MG63 (cell line): ENCODE measurements around the gene CDK9. TPM values are rescaled to one million over a fixed set of nuclear protein-coding genes. Genes with fewer than 3 reads are reported as not detected.

Experiments used
- DNase-seq: peaks from one replicate; pipeline ENCODE4 v3.0.0-alpha.2; 2020
- H3K27me3 ChIP-seq: fragments of 250-450 bp; sonication (Bioruptor Pico); 2 replicates; pipeline ENCODE4 v1.5.1; 2020; ENCODE audit warnings: mild to moderate bottlenecking, moderate library complexity
- H3K36me3 ChIP-seq: fragments of 250-450 bp; sonication (Bioruptor Pico); 2 replicates; pipeline ENCODE4 v1.5.1; 2020; ENCODE audit warnings: mild to moderate bottlenecking, moderate library complexity
- H3K4me3 ChIP-seq: fragments of 250-450 bp; sonication (Bioruptor Pico); 2 replicates; pipeline ENCODE4 v1.5.1; 2020; ENCODE audit warnings: mild to moderate bottlenecking, moderate library complexity
- H3K9me3 ChIP-seq: fragments of 250-450 bp; sonication (Bioruptor Pico); 2 replicates; pipeline ENCODE4 v1.5.1; 2020; ENCODE audit warnings: mild to moderate bottlenecking, moderate library complexity
- total RNA-seq: library from RNA; depleted of rRNA; stranded (reverse); fragments of >200 nt; shearing (Covaris generic); gene quantifications from 2 replicates; pipeline ENCODE4 v1.2.3, GENCODE V29; 2014; ENCODE audit warnings: low replicate concordance; rRNA removed

Gene CDK9
- 48.6 and 67.5 TPM in 2 replicates for total RNA-seq

DNA sequence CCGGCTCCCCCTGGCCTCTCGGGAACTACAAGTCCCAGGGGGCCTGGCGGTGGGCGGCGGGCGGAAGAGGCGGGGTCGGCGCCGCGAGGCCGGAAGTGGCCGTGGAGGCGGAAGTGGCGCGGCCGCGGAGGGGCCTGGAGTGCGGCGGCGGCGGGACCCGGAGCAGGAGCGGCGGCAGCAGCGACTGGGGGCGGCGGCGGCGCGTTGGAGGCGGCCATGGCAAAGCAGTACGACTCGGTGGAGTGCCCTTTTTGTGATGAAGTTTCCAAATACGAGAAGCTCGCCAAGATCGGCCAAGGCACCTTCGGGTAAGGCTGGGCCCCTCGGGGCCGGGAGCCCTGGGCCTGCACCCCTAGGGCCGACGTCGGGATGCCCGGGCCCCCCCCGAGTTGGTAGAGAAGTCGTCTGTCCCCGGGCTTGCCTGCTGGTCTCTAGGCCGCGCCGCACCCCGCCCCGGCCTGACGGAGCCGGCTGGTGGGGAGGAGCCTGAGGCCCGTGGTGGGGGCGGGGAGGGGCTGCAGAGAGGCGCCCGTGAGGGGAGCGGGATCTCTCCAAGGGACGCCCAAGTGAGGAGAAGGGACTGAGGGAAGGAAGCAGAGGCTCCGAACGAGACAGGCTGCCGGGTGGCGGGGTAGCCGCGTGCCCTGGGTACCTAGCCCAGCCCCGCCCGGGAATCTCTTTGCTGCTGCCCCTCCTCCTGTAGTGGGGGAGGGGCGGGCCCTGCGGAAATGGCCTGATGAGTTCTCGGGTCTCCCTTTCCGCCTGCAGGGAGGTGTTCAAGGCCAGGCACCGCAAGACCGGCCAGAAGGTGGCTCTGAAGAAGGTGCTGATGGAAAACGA is at the start of gene CDK9:
Gene CDK9, plus strand, starts transcription at position 102 of the 840 bp plus-strand sequence. Its CDS starts 115 bp downstream, at position 217.
- peak; percentile 91 for DNase-seq
- Histone ChIP-seq H3K4me3 (peak within 1 kb of the TSS; percentile 99), H3K27me3 (no peaks in the 10 kb centered on the region), H3K9me3 (no peaks in the 10 kb centered on the region), H3K36me3 (peaks cover 49% of the 10 kb centered on the region)

- no peak for DNase-seq
Observed at GRCh38 chr9:127738666-127739065, 47.2 kb upstream of the CDK9 start.

GRCh38 chr9:127739614-127740330 is 46.1 kb upstream of the CDK9 start:
- peak; percentile 43 for DNase-seq
- no peaks in the 10 kb centered on the region for H3K36me3 ChIP-seq

More at GRCh38 chr9:127738666-127739065, 47.2 kb upstream of the CDK9 start:
- Histone ChIP-seq H3K36me3 (no peaks in the 10 kb centered on the region), H3K27me3 (no peaks in the 10 kb centered on the region), H3K9me3 (no peaks in the 10 kb centered on the region), H3K4me3 (no peak overlapping the region)

GRCh38 chr9:127741831-127742434 is 43.9 kb upstream of the CDK9 start:
- Histone ChIP-seq H3K4me3 (no peak overlapping the region), H3K36me3 (no peaks in the 10 kb centered on the region), H3K9me3 (no peaks in the 10 kb centered on the region), H3K27me3 (no peaks in the 10 kb centered on the region)
- no peak for DNase-seq

More at GRCh38 chr9:127739614-127740330, 46.1 kb upstream of the CDK9 start:
- H3K27me3 ChIP-seq = no peaks in the 10 kb centered on the region
- no peak overlapping the region for H3K4me3 ChIP-seq
- H3K9me3 ChIP-seq = no peaks in the 10 kb centered on the region

- DNase-seq = no peak
- Histone ChIP-seq H3K27me3 (no peaks in the 10 kb centered on the region), H3K36me3 (no peaks in the 10 kb centered on the region), H3K9me3 (no peaks in the 10 kb centered on the region), H3K4me3 (no peak overlapping the region)
Observed at GRCh38 chr9:127742435-127743088, 43.3 kb upstream of the CDK9 start.

DNA sequence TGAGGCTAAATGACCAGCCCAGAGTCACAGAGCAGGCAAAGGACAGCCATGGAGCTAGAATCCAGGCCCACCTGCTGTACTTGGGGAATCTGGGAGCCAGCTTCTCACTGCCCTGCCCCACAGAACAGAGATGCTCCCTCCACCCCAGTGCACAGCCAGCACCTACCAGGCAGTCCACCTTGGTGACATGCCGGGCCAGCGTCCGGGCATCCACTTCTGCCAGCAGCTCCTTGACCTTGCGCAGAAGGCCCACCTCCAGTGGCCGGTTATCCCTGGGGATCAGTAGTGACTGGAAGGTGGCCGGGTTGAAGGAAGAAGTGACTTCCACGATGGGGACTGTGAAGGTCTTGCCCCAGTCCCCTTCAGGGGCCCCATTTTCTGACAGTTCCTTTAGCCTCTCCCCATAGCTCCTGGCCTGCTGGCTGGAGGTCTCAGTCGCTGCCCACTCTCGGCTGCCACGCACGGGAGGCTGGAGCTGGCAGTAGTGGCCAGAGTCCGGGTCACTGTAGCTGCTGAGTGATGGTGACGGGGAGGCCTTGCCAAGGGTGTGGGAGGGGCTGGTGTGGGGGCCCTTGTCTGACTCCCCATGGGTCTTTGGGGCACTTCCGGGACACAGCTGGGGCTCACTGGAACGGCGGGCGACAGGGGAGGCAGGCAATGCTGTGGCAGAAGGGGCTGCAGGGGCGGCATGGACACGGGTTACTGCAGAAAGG is 41.3 kb upstream of the CDK9 start:
- Histone ChIP-seq H3K9me3 (no peaks in the 10 kb centered on the region), H3K36me3 (no peaks in the 10 kb centered on the region), H3K4me3 (no peak overlapping the region), H3K27me3 (no peaks in the 10 kb centered on the region)
- DNase-seq = no peak

DNA sequence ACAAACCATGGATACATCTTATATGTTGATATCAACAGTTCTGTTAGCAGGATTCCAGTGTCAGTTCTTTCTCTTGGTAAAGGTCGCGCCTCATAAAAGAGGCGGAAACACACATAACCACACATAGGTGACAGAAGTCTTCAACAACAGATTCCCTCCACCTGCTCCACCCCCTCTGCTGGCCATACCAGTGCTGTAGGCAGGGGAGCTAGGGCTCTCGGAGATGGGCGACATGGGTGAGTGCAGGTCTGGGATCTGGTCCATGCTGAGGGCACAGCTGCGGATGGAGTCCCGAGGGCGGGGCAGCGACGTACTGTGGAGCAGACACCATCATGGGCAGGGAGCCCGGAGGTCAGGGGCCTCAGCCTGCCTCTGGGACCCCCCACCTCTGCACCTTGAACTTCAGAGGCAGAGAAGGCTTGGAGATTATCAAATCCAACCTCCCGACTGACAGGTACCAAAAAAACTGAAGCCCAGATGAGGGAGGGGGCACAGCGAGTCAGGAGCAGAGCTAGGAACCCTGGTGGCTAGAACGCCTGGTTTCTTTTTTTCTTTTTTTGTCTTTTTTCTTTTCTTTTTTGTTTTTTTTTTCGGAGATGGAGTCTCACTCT is 38.8 kb upstream of the CDK9 start:
- H3K27me3 ChIP-seq = no peaks in the 10 kb centered on the region; the same call in 1 of the 2 replicates

DNA sequence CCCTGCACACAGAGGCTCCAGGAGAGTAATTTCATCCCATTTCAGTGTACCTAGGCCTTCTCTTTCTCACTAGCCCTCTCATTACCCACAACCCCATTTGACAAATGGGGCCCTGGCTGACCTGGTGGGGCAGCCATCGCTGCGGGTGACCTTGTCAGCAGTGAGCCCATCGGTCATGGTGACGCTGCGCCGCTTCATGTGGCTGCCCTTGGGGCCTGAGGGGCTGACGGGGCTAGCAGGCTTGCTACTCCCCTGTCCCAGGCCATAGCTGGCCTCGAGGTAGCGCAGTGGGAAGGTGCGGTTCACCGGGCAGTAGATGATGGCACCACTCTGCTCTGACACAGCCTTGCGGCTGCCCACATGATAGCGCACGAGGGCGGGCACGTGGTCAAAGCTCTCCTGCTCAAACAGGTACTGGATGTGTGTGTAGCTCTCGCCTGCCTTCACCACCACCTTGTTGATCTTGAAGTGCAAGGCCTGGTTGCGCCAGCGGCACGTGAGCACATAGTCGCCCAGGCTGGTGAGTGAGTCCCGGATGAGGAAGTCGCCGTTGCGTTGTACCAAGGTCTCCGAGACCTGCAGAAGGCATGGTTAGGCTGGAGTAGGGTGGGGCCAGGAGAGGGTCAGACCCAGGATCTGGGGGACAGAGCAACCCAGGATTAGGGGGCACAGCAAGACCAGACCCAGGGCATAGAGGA is 36.6 kb upstream of the CDK9 start:
- Histone ChIP-seq H3K36me3 (no peaks in the 10 kb centered on the region), H3K9me3 (no peaks in the 10 kb centered on the region), H3K27me3 (peaks cover 6% of the 10 kb centered on the region), H3K4me3 (no peak overlapping the region)
- no peak for DNase-seq

More for the DNA sequence above, 38.8 kb upstream of the CDK9 start:
- Histone ChIP-seq H3K4me3 (no peak overlapping the region), H3K36me3 (no peaks in the 10 kb centered on the region), H3K9me3 (no peaks in the 10 kb centered on the region)
- no peak for DNase-seq

DNA sequence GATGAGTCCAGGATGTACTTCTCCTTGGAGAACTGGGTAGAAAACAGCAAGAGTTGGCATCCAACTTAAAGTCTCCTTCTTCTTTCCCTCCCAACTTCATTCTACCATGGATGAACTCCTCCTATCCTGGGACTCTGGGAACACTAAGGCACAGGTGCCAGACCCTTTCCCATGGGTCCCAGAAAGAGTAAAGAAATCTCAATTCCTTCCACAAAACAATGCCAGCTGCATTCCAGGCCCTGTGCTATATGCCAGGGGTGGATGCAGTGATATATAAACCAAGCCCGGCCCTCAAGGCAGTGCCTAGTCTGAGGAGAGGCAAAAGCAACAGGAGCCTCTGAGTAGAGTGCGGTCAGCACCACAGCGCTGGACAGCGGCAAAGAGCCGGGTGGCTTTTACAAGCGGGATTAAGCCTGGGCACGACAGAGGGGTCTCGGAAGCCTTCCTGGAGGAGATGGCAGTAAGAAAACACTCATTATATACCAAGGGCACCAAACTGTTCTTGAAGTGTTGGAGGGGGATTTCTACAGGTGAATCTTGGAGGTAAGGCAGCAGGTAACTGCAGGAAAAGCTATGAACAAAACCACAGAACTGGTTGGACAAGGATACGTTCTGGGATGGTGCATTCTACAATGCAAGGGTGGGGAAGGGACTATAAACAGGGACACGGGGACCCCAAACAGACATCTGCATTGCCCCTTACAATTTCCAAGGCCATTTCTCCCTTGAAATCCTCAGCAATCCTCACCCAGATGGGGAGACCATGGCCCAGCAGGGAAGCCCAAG is 34.4 kb upstream of the CDK9 start:
- no peak for DNase-seq
- H3K27me3 ChIP-seq = peaks cover 11% of the 10 kb centered on the region

GRCh38 chr9:127753148-127753547 is 32.7 kb upstream of the CDK9 start:
- peaks cover 11% of the 10 kb centered on the region for H3K27me3 ChIP-seq
- no peak for DNase-seq
- no peak overlapping the region for H3K4me3 ChIP-seq
- H3K36me3 ChIP-seq = no peaks in the 10 kb centered on the region
- H3K9me3 ChIP-seq = no peaks in the 10 kb centered on the region

More for the DNA sequence above, 34.4 kb upstream of the CDK9 start:
- H3K9me3 ChIP-seq = no peaks in the 10 kb centered on the region
- H3K4me3 ChIP-seq = no peak overlapping the region
- H3K36me3 ChIP-seq = no peaks in the 10 kb centered on the region

DNA sequence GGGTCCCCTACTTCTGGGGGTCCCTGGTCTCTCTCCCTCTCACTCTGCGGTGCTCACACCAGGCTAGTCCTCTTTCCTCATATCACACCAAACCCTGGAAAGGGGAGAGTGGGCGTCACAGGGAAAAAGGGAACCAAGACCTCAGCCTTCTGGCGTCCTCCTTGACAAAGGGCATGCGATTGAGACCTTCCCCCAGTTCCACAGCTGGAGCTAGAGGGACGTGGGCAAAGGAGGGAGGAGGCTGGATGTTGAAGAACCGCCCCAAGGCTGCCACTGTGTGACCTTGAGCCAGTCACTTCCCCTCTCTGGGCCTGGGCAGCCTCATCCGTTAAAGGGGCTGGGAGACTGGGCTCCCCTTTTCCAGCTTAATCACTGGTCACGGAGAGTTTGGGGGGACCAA is 32.2 kb upstream of the CDK9 start:
- Histone ChIP-seq H3K4me3 (no peak overlapping the region), H3K36me3 (no peaks in the 10 kb centered on the region), H3K27me3 (peaks cover 11% of the 10 kb centered on the region), H3K9me3 (no peaks in the 10 kb centered on the region)
- no peak for DNase-seq

GRCh38 chr9:127754099-127755060 is 31.5 kb upstream of the CDK9 start:
- H3K9me3 ChIP-seq = no peaks in the 10 kb centered on the region
- no peak overlapping the region for H3K4me3 ChIP-seq
- H3K36me3 ChIP-seq = no peaks in the 10 kb centered on the region
- DNase-seq = no peak
- peaks cover 11% of the 10 kb centered on the region for H3K27me3 ChIP-seq
